Fibroblast of the conjunctiva (primary cell): Measurements from ENCODE around the gene DIPK1B.
"Not testable (repeated sequence)": the region's sequence is repeated elsewhere in the genome, so short reads cannot be mapped to it uniquely, and the experiment has no call there.

Source experiments
- DNase-seq: peaks from one replicate; pipeline ENCODE4 v3.0.0-alpha.2; 2010; ENCODE audit warnings: low read depth

The DIPK1B gene

GRCh38 chr9:136698635-136699246 is 13.6 kb upstream of the DIPK1B start:
- DNase-seq: no peak

DNA sequence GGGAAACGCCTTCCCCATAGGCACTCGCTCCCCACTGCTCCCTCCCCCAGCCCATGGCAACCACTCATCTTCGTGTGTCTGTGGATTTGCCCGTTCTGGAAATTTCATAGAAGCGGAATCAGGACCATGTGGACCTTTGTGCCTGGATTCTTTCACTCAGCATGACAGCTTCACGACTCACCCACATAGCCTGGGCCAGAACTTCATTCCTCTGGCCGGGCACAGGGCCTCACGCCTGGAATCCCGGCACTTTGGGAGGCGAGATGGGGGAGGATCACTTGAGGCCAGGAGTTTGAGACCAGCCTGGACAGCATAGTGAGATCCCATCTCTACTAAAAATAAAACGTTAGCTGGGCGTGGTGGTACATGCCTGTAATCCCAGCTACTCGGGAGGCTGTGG is 12.1 kb upstream of the DIPK1B start:
- DNase-seq: peak; percentile 32

- DNase-seq: no peak
Observed at GRCh38 chr9:136700959-136701667, 11.3 kb upstream of the DIPK1B start.

- no peak for DNase-seq
Observed at GRCh38 chr9:136701668-136702053, 10.7 kb upstream of the DIPK1B start.

GRCh38 chr9:136703276-136703860 is 9.0 kb upstream of the DIPK1B start:
- DNase-seq: no peak

DNA sequence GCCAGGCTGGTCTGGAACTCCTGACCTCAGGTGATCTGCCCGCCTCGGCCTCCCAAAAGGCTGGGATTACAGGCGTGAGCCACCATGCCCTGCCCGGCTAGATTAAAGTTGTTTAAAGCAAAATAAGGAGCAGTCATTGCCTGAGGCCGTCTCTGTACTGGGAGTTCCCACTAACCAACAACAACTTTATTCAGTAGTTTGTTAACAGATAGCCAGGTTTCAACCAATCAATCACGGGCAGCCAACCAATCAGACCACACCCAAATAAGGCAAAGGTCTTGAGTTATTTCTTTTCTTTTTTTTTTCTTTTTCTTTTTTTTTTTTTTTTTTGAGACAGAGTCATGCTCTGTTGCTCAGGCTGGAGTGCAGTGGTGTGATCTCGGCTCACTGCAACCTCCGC is 7.6 kb upstream of the DIPK1B start:
- not testable (repeated sequence) for DNase-seq

- DNase-seq: no peak
Observed at GRCh38 chr9:136705564-136705963, 6.8 kb upstream of the DIPK1B start.

DNA sequence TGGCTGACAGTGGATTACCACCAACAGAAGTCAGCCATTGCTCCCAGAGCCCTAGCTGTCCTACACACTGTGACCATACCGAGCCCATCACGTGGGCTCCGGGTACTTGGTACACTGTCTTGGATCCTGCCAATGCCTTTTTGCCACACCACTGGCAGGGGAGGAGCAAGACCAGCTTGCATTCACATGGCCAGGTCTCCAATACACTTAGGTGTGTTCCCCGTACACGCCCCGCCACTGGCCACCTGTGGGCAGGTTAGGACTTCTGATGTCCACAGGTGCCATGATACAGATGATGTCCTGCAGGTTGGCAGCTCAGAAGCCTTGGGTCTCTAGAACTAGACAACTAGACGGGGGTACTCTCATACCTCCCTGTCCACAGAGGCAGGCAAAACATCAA is 5.4 kb upstream of the DIPK1B start:
- no peak for DNase-seq

GRCh38 chr9:136707849-136708517 is 4.4 kb upstream of the DIPK1B start:
- DNase-seq: no peak

DNA sequence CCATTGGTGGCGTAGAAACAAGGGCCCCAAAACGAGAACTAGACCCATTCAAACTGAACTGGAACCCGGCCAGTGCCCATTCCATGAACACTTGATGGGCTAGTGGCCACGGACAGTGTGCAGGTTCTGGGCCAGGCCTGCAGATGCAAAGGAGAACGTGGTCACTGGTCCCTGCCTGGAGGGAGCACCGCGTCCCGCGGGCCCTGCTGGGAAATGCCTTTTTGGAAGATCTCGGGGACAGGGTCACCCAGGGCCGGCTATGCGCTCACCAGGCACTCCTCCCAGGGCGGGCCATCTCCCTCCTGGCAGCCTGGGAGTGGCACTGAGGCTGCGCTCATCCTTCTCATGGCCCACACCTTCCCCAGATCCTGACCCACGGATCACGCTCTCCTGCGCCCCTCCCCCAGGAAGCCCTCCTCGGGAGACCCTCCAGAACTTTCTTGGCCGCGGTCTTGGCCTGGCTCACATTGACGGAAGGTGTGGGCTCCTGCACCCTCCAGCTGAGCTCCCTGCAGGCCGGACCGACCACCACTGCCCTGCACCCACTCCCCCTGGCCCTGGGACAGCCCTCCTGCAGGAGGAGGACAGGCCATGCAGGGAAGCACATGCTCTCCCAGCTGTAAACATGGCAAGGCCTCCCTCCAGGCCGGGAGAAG is 2.8 kb upstream of the DIPK1B start:
- no peak for DNase-seq

DNA sequence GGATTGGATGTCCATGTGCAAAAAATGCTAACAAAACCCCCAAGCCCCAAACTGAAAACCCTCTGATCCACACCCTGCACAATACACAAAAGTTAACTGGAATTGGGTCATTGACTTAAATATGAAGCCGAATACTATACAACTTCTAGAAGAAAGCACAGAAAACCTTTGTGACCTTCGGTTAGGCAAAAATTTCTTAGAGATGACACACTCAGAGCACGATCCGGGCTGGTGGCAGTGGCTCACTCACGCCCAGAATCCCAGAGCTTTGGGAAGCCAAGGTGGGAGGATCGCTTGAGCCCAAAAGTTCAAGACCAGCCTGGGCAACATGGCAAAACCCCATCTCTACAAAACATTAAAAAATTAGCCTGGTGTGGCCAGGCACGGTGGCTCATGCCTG is 1.8 kb upstream of the DIPK1B start:
- DNase-seq: no peak

DNA sequence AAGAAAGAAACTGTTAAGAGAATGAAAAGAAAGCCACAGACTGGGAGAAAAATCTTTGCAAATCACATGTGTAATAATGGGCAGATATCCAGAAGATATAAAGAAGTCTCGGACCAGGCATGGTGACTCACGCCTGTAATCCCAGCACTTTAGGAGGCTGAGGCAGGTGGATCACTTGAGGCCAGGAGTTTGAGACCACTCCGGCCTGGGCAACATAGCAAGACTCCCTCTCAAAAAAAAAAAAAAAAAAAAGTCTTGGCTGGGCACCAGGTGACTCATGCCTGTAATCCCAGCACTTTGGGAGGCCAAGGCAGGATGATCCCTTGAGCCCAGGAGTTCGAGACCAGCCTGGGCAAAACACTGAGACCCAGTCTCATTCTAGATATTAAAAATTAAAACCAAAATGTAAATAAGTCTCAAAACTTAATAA is 1.1 kb upstream of the DIPK1B start:
- not testable (repeated sequence) for DNase-seq

GRCh38 chr9:136712690-136713544 is 545 bp downstream of the DIPK1B start:
- no peak for DNase-seq

GRCh38 chr9:136713550-136713949 is 1.2 kb downstream of the DIPK1B start:
- no peak for DNase-seq

DNA sequence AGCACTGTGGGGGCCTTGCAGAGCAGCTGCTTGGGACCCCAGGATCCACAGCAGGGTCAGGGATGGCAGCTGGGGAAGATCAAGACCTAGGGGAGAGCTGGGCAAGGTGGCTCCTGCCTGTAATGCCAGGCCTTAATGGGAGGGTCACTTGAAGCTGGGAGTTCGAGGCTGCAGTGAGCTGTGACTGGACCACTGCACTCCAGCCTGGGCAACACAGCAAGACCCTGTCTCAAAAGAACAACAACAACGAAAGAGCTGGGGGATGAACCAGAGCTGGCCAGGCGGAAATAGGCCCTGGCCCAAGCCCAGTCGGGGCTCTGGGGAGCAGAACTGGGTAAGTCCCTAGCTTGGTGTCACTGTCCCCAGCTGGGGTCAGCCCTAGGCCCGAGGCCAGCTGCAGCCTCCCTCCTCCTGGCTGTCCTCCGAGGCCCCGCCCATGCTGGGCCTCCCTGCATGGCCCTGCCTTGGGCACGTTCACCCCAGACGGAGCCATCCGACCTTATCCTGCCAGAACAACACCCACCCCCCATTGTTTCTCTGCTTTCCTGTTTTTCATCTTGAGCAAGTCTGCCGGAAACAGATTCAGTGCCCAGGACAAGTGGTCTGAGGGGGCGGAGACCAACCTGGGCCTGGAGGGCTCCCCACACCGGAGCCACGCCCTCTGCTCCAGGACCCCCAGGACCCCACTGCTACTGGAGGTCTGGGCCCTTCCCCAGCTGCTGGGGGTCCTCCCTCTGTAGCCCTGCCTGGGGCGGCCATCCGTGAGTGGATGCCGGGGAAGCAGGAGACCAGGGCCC is 1.9 kb downstream of the DIPK1B start:
- DNase-seq: no peak

DNA sequence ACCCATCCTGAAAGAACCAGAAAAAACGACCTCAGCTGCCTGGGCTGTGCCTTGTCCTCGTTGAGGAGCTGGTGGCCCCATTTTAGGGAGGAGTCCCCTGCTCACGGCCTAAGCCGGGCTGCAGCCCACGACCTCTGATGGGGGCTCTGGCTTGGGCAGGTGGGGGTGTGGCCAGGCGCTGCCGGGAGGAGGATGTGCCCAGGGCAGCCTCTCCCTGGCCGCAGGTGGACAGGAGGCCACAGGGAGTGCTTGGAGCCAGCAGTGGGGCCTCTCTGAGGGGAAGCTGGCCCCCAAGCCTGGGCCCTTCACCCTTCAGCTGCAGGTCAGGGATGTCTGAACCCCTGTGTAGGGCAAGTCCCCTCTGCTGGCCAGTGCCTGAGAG is 2.5 kb downstream of the DIPK1B start:
- no peak for DNase-seq

GRCh38 chr9:136717399-136717798 is 5.0 kb downstream of the DIPK1B start:
- no peak for DNase-seq

DNA sequence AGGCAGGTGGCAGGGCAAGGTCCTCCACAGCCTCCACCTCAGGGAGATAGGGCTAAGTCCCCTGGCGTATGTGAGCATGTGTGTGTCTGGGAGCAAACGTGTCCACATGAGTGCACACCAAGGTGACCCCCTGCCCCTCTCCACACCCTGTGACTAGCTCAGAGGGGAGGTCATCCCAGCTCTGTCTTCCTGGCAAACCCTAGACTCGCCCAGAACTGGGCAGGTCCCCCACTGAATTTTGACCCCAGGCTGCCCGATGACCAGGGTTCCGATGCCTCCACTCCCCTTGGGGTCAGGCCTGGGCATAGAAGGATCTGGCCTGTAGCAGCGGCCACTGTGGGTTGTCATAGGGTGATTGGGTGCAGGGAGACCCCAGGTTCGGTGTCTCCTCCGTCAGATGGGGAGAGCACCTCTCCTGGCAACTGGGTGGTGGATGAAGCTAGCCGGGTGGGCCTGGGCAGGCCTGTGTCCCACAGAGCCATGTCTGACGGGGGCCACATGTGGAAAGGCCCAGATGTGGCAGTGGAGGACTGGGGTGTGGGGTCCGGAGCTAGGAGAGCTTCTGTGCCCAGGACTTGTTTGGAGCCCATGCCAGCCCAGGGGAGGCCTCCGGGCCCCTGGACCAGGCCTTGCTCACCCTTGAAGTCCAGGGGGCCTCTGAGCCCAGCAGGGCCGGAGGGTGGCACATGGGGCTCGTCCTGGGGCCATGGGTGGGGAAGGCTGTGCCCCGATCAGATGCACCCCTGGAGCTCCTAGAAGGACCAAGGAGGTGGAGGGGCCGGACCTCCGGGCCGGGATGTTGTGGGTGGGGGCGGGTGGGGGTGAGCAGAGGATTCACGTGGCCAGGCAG is 6.2 kb downstream of the DIPK1B start:
- DNase-seq: no peak

- DNase-seq: no peak
Observed at GRCh38 chr9:136719195-136719880, 7.0 kb downstream of the DIPK1B start.
